Tibial artery (tissue), 4 donors: Measurements from ENCODE around the gene POLR3A.

ENCODE experiments used
- DNase-seq, 2 donors: peaks; one replicate each; pipeline ENCODE4 v3.0.0-alpha.2; 2019
- H3K27ac ChIP-seq, 2 donors: fragments of 200-600 bp; sonication (generic) in 1 of 2; 1 replicate in 1 of 2; 2 replicates in 1 of 2; pipeline ENCODE4 v1.5.1; 2018 to 2019; ENCODE audit warnings: mild to moderate bottlenecking in 1 of 2
- H3K27me3 ChIP-seq, 2 donors: fragments of 200-600 bp; sonication (generic) in 1 of 2; one replicate each; pipeline versions ENCODE4 v1.5.1 to v1.6.0; 2016 to 2019
- H3K36me3 ChIP-seq, 3 donors: fragments of 200-600 bp; sonication (generic) in 2 of 3; one replicate each; pipeline ENCODE4 v1.5.1; 2016 to 2019; ENCODE audit warnings: mild to moderate bottlenecking in 2 of 3
- H3K4me1 ChIP-seq, 4 donors: fragments of 200-600 bp; sonication (generic) in 2 of 4; 1 replicate in 3 of 4; 2 replicates in 1 of 4; pipeline ENCODE4 v1.5.1; 2016 to 2019
- H3K4me3 ChIP-seq, 2 donors: fragments of 200-600 bp; sonication (generic) in 1 of 2; 1 replicate in 1 of 2; 2 replicates in 1 of 2; pipeline ENCODE4 v1.5.1; 2018 to 2019; ENCODE audit warnings: mild to moderate bottlenecking in 2 of 2
- H3K9me3 ChIP-seq, 3 donors: fragments of 200-600 bp; sonication (generic) in 1 of 3; one replicate each; pipeline ENCODE4 v1.5.1; 2016 to 2019
- CTCF ChIP-seq, 2 experiments: fragments of 200-600 bp in 1 of 2; fragments of 450-650 bp in 1 of 2; IDR thresholded peaks; one replicate each; pipeline ENCODE4 v1.5.1; 2017 to 2019; ENCODE audit warnings: antibody characterized with exemption in 2 of 2, mild to moderate bottlenecking in 1 of 2, moderate library complexity in 1 of 2
- intact Hi-C: fragments of 100-400 bp; cut with DNase I; formaldehyde crosslinking; loops from one replicate; pipeline ENCODE4 v1.15.0; 2023; ENCODE audit warnings: low total_unique reads

Gene POLR3A

GRCh38 chr10:77955136-77955535 is 74.2 kb downstream of the POLR3A start:
- no peak overlapping the region for H3K4me3 ChIP-seq
- H3K36me3 ChIP-seq: no peaks in the 10 kb centered on the region
- peaks cover 0 to 4% of the 10 kb centered on the region in 2 donors for H3K27me3 ChIP-seq
- TF ChIP-seq CTCF (IDR thresholded peaks at IDR 0.05): no peak
- H3K4me1 ChIP-seq: no peaks in the 10 kb centered on the region
- DNase-seq: no peak
- no peak overlapping the region for H3K27ac ChIP-seq
- intact Hi-C loops: no loop called here
- H3K9me3 ChIP-seq: peaks cover 0 to 19% (median 18%) of the 10 kb centered on the region in 3 donors

GRCh38 chr10:77949167-77949566 is 80.1 kb downstream of the POLR3A start:
- no peak overlapping the region for H3K27ac ChIP-seq
- no peak for DNase-seq
- TF ChIP-seq CTCF (IDR thresholded peaks at IDR 0.05): no peak
- H3K27me3 ChIP-seq: no peaks in the 10 kb centered on the region
- H3K4me3 ChIP-seq: no peak overlapping the region
- H3K9me3 ChIP-seq: peaks cover 0 to 19% (median 18%) of the 10 kb centered on the region in 3 donors
- no peaks in the 10 kb centered on the region for H3K4me1 ChIP-seq
- no peaks in the 10 kb centered on the region for H3K36me3 ChIP-seq
- intact Hi-C loops: no loop called here

- intact Hi-C loops: no loop called here
- Histone ChIP-seq H3K4me1 (peaks cover 0 to 10% (median 7%) of the 10 kb centered on the region in 4 donors), H3K36me3 (no peaks in the 10 kb centered on the region), H3K9me3 (peaks cover 0 to 6% (median 4%) of the 10 kb centered on the region in 3 donors), H3K4me3 (no peak overlapping the region), H3K27ac (no peak overlapping the region), H3K27me3 (no peaks in the 10 kb centered on the region)
- no peak for DNase-seq
- no peak for TF ChIP-seq CTCF (IDR thresholded peaks at IDR 0.05)
Measured at GRCh38 chr10:77946084-77946483, 83.2 kb downstream of the POLR3A start.

- no peak for TF ChIP-seq CTCF (IDR thresholded peaks at IDR 0.05)
- DNase-seq: no peak
- Histone ChIP-seq H3K9me3 (no peaks in the 10 kb centered on the region), H3K27ac (no peak overlapping the region), H3K4me1 (peaks cover 0 to 17% (median 10%) of the 10 kb centered on the region in 4 donors), H3K27me3 (no peaks in the 10 kb centered on the region), H3K36me3 (no peaks in the 10 kb centered on the region), H3K4me3 (no peak overlapping the region)
- intact Hi-C loops: no loop called here
Measured at GRCh38 chr10:77944519-77944918, 84.8 kb downstream of the POLR3A start.

- Histone ChIP-seq H3K27ac (no peak overlapping the region), H3K27me3 (no peaks in the 10 kb centered on the region), H3K36me3 (no peaks in the 10 kb centered on the region), H3K4me3 (no peak overlapping the region), H3K4me1 (peaks cover 0 to 19% (median 12%) of the 10 kb centered on the region in 4 donors), H3K9me3 (no peaks in the 10 kb centered on the region)
- TF ChIP-seq CTCF (IDR thresholded peaks at IDR 0.05): no peak
- no peak for DNase-seq
- intact Hi-C loops: no loop called here
Measured at GRCh38 chr10:77943121-77943901, 86.0 kb downstream of the POLR3A start.
